CD14-positive monocyte (primary cell): ENCODE results near the gene DCLK1. TPM values are rescaled to one million over a fixed set of nuclear protein-coding genes. Genes with fewer than 3 reads are reported as not detected.

Experiments
- DNase-seq, 3 donors: peaks; one replicate each; pipeline ENCODE4 v3.0.0-alpha.2; 2011 to 2022
- H2AFZ ChIP-seq: 2 replicates; pipeline ENCODE4 v1.6.0; 2012; ENCODE audit warnings: mild to moderate bottlenecking, low read depth, low read length, inconsistent platforms; ENCODE audit not compliant: insufficient read depth, poor library complexity, severe bottlenecking
- H3K27ac ChIP-seq, 2 donors: 1 replicate in 1 of 2; 2 replicates in 1 of 2; pipeline ENCODE4 v1.5.1; 2012 to 2013; ENCODE audit warnings: low read length in 2 of 2, control low read depth in 1 of 2, inconsistent platforms in 1 of 2, low read depth in 1 of 2, mild to moderate bottlenecking in 1 of 2
- H3K27me3 ChIP-seq, 2 donors: one replicate each; pipeline versions ENCODE4 v1.6.0 to v1.6.1; 2011 to 2013; ENCODE audit warnings: low read length in 2 of 2; ENCODE audit not compliant: control insufficient read depth in 2 of 2, insufficient read depth in 2 of 2
- H3K36me3 ChIP-seq, 2 donors: replicated peaks in 1 of 2; 1 replicate in 1 of 2; 2 replicates in 1 of 2; pipeline versions ENCODE4 v1.5.1 to v1.6.1; 2012 to 2013; ENCODE audit warnings: low read length in 2 of 2, control low read depth in 1 of 2, inconsistent platforms in 1 of 2, mild to moderate bottlenecking in 1 of 2; ENCODE audit not compliant: insufficient read depth in 2 of 2, control insufficient read depth in 1 of 2
- H3K4me1 ChIP-seq, 2 donors: 1 replicate in 1 of 2; 2 replicates in 1 of 2; pipeline versions ENCODE4 v1.5.1 to v1.6.1; 2012 to 2013; ENCODE audit warnings: low read length in 2 of 2, control low read depth in 1 of 2, inconsistent platforms in 1 of 2, mild to moderate bottlenecking in 1 of 2, moderate library complexity in 1 of 2; ENCODE audit not compliant: insufficient read depth in 2 of 2, control insufficient read depth in 1 of 2
- H3K4me2 ChIP-seq: replicated peaks from 2 replicates; pipeline ENCODE3; 2012; ENCODE audit warnings: low read length, moderate library complexity, mild to moderate bottlenecking; ENCODE audit not compliant: poor library complexity, severe bottlenecking; ENCODE audit errors: extremely low read depth
- H3K4me3 ChIP-seq, 3 experiments: fragments of 200-600 bp in 1 of 3; sonication (generic) in 1 of 3; replicated peaks in 1 of 3; 1 replicate in 2 of 3; 2 replicates in 1 of 3; pipeline ENCODE4 v1.5.1; 2011 to 2013; ENCODE audit warnings: low read length in 3 of 3, mild to moderate bottlenecking in 3 of 3, control low read depth in 2 of 3, low read depth in 2 of 3, inconsistent platforms in 1 of 3, moderate library complexity in 1 of 3
- H3K79me2 ChIP-seq: 2 replicates; pipeline ENCODE4 v1.6.0; 2012; ENCODE audit warnings: mild to moderate bottlenecking, control low read depth, inconsistent platforms, low read length, moderate library complexity; ENCODE audit not compliant: insufficient read depth
- H3K9ac ChIP-seq: 2 replicates; pipeline ENCODE4 v1.6.0; 2017; ENCODE audit warnings: low read length, mild to moderate bottlenecking; ENCODE audit not compliant: insufficient read depth, poor library complexity, severe bottlenecking
- H3K9me3 ChIP-seq, 2 donors: replicated peaks in 1 of 2; 1 replicate in 1 of 2; 2 replicates in 1 of 2; pipeline versions ENCODE4 v1.5.1 to v1.6.1; 2012 to 2013; ENCODE audit warnings: low read length in 2 of 2, control low read depth in 1 of 2; ENCODE audit not compliant: control insufficient read depth in 1 of 2, insufficient read depth in 1 of 2
- H4K20me1 ChIP-seq: 2 replicates; pipeline ENCODE4 v1.6.0; 2012; ENCODE audit warnings: mild to moderate bottlenecking, low read length, control low read depth, moderate library complexity; ENCODE audit not compliant: insufficient read depth
- H3K27ac Mint-ChIP-seq, 7 donors: one replicate each; pipeline ENCODE4 v1.8.0; 2020; ENCODE audit warnings: mild to moderate bottlenecking in 7 of 7, mixed read lengths in 7 of 7, moderate library complexity in 6 of 7, inconsistent platforms in 2 of 7
- H3K27me3 Mint-ChIP-seq, 3 donors: one replicate each; pipeline ENCODE4 v1.8.0; 2021 to 2022; ENCODE audit warnings: low read depth in 3 of 3, mild to moderate bottlenecking in 3 of 3, mixed read lengths in 3 of 3, moderate library complexity in 3 of 3, inconsistent platforms in 1 of 3
- H3K36me3 Mint-ChIP-seq, 2 donors: one replicate each; pipeline ENCODE4 v1.8.0; 2020; ENCODE audit warnings: mixed read lengths in 2 of 2, inconsistent platforms in 1 of 2, mild to moderate bottlenecking in 1 of 2
- H3K4me1 Mint-ChIP-seq: one replicate; pipeline ENCODE4 v1.8.0; 2020; ENCODE audit warnings: mild to moderate bottlenecking, mixed read lengths
- H3K4me3 Mint-ChIP-seq, 2 donors: one replicate each; pipeline ENCODE4 v1.8.0; 2020; ENCODE audit warnings: mild to moderate bottlenecking in 2 of 2, mixed read lengths in 2 of 2, moderate library complexity in 1 of 2
- H3K9me3 Mint-ChIP-seq, 7 donors: one replicate each; pipeline ENCODE4 v1.8.0; 2020 to 2022; ENCODE audit warnings: mixed read lengths in 7 of 7, mild to moderate bottlenecking in 6 of 7, moderate library complexity in 6 of 7, inconsistent platforms in 2 of 7
- CTCF ChIP-seq: fragments of 200-600 bp; IDR thresholded peaks from one replicate; pipeline ENCODE4 v1.8.0; 2022; ENCODE audit warnings: antibody characterized with exemption, mild to moderate bottlenecking
- WGBS: methylation state at CpG from one replicate; pipeline ENCODE4 v1.1.5; 2013; ENCODE audit warnings: missing lambda C conversion rate; ENCODE audit not compliant: insufficient coverage; 5-methylcytosine and 5-hydroxymethylcytosine counted together
- intact Hi-C, 2 donors: fragments of 100-400 bp; cut with micrococcal nuclease; formaldehyde crosslinking; loops; one replicate each; pipeline versions ENCODE4 v1.15.0 to v1.15.1; 2023
- polyA plus RNA-seq, 3 donors: library from polyadenylated mRNA; depleted of rRNA in 1 of 3; unstranded in 2 of 3; stranded (reverse) in 1 of 3; fragments of 300-500 nt in 2 of 3; fragments of >200 nt in 1 of 3; fragmentation: Illumina TruSeq in 2 of 3; gene quantifications; 1 replicate in 2 of 3; 2 replicates in 1 of 3; pipeline ENCODE4 v1.2.3, GENCODE V29; 2012 to 2021

The DCLK1 gene
- polyA plus RNA-seq, 3 donors: not detected

- TF ChIP-seq CTCF: no peak
- Histone ChIP-seq H3K4me2 (no peak overlapping the region), H2AFZ (no peak overlapping the region), H3K9me3 (no peaks in the 10 kb centered on the region), H3K79me2 (no peaks in the 10 kb centered on the region), H3K36me3 (no peaks in the 10 kb centered on the region), H3K27ac (no peak overlapping the region), H3K9ac (no peak overlapping the region), H4K20me1 (no peaks in the 10 kb centered on the region), H3K4me1 (peaks cover 0 to 3% of the 10 kb centered on the region in 2 donors), H3K27me3 (no peaks in the 10 kb centered on the region), H3K4me3 (no peak overlapping the region)
- H3K4me1 Mint-ChIP-seq: peaks cover 13% of the 10 kb centered on the region
- peaks cover 2 to 7% (median 2%) of the 10 kb centered on the region in 3 donors for H3K27me3 Mint-ChIP-seq
- no peaks in the 10 kb centered on the region for H3K36me3 Mint-ChIP-seq
- no peak overlapping the region for H3K4me3 Mint-ChIP-seq
- WGBS: 91% methylated on average over 4 of the region's 5 CpGs
- H3K9me3 Mint-ChIP-seq: no peaks in the 10 kb centered on the region
- intact Hi-C loops: no loop called here
- no peak for DNase-seq
- H3K27ac Mint-ChIP-seq: peak overlapping the region in 1 of 7 donors; percentile 13
These were observed 410.9 kb downstream of the DCLK1 start for GRCh38 chr13:35720290-35720689.

Other genes starting within 250 kb of the DCLK1 start
- gene SOHLH2, start 83.2 kb upstream of the DCLK1 start, polyA plus RNA-seq: not detected
- under 1 TPM in 1 of 3 donors, not detected in 2; 0.03 TPM for gene CCDC169, start 166.4 kb upstream of the DCLK1 start, polyA plus RNA-seq
- gene SPART, start 215.0 kb upstream of the DCLK1 start, polyA plus RNA-seq: 10 to 100 TPM; 24.4 to 37.0 (median 29.8) TPM